Common myeloid progenitor, CD34-positive (primary cell): ENCODE data around the gene CCDC183.
A peak's percentile ranks its signal among the peaks of the same experiment; 100 is the strongest.
"Not testable (repeated sequence)": the region's sequence is repeated elsewhere in the genome, so short reads cannot be mapped to it uniquely, and the experiment has no call there.

Experiments
- CTCF ChIA-PET: fragments of 350-600 bp; sonication (Branson Sonifier 250); formaldehyde crosslinking; loops from one replicate; lab custom pipeline; 2021; ENCODE audit warnings: antibody characterized with exemption; lab: Charles Lee
- POLR2A ChIA-PET: fragments of 350-600 bp; sonication (Branson Sonifier 250); formaldehyde crosslinking; loops from one replicate; lab custom pipeline; 2021; ENCODE audit warnings: antibody characterized with exemption; lab: Charles Lee
- DNase-seq, 3 donors: peaks; one replicate each; pipeline versions ENCODE4 v3.0.0 to v3.0.0-alpha.2; 2013
- H3K27ac ChIP-seq, 2 experiments: 1 replicate in 1 of 2; 2 replicates in 1 of 2; pipeline ENCODE4 v1.7.0; 2013; ENCODE audit warnings: inconsistent platforms in 2 of 2, low read length in 2 of 2, mild to moderate bottlenecking in 2 of 2, low read depth in 1 of 2, moderate library complexity in 1 of 2; ENCODE audit not compliant: severe bottlenecking in 2 of 2, insufficient read depth in 1 of 2, poor library complexity in 1 of 2
- H3K27me3 ChIP-seq, 5 experiments: replicated peaks in 2 of 5; 1 replicate in 3 of 5; 2 replicates in 2 of 5; pipeline versions ENCODE4 v1.6.1 to v1.7.0; 2013; ENCODE audit warnings: low read length in 4 of 5, mild to moderate bottlenecking in 2 of 5, moderate library complexity in 2 of 5, inconsistent platforms in 1 of 5; ENCODE audit not compliant: insufficient read depth in 5 of 5, control insufficient read depth in 4 of 5
- H3K36me3 ChIP-seq, 4 experiments: 1 replicate in 2 of 4; 2 replicates in 2 of 4; pipeline versions ENCODE4 v1.6.1 to v1.7.0; 2013; ENCODE audit warnings: low read length in 3 of 4, control low read depth in 1 of 4, mild to moderate bottlenecking in 1 of 4; ENCODE audit not compliant: control insufficient read depth in 4 of 4, insufficient read depth in 4 of 4
- H3K4me1 ChIP-seq, 4 experiments: 1 replicate in 3 of 4; 2 replicates in 1 of 4; pipeline versions ENCODE4 v1.6.1 to v1.7.1; 2013; ENCODE audit warnings: low read length in 3 of 4, mild to moderate bottlenecking in 3 of 4, control low read depth in 1 of 4, inconsistent platforms in 1 of 4, moderate library complexity in 1 of 4; ENCODE audit not compliant: control insufficient read depth in 4 of 4, insufficient read depth in 4 of 4; ENCODE audit errors: control extremely low read depth in 1 of 4
- H3K4me3 ChIP-seq, 7 experiments: 1 replicate in 4 of 7; 2 replicates in 3 of 7; pipeline versions ENCODE4 v1.5.1 to v1.7.0; 2013; ENCODE audit warnings: mild to moderate bottlenecking in 7 of 7, low read length in 6 of 7, moderate library complexity in 6 of 7, inconsistent platforms in 2 of 7, low read depth in 2 of 7, control low read depth in 1 of 7; ENCODE audit not compliant: insufficient read depth in 4 of 7, control insufficient read depth in 1 of 7; ENCODE audit errors: extremely low read depth in 1 of 7
- H3K9me3 ChIP-seq, 5 experiments: 1 replicate in 4 of 5; 2 replicates in 1 of 5; pipeline versions ENCODE4 v1.6.1 to v1.7.1; 2013; ENCODE audit warnings: low read length in 4 of 5, mild to moderate bottlenecking in 2 of 5, inconsistent platforms in 1 of 5, low read depth in 1 of 5, moderate library complexity in 1 of 5; ENCODE audit not compliant: control insufficient read depth in 4 of 5, insufficient read depth in 2 of 5; ENCODE audit errors: control extremely low read depth in 1 of 5
- WGBS: methylation state at CpG from one replicate; pipeline ENCODE4 v1.1.5; 2013; ENCODE audit not compliant: insufficient coverage; 5-methylcytosine and 5-hydroxymethylcytosine counted together

Gene CCDC183

GRCh38 chr9:136760424-136760823 is 35.7 kb upstream of the CCDC183 start:
- Histone ChIP-seq H3K27ac (no peak overlapping the region), H3K4me3 (no peak overlapping the region), H3K36me3 (no peaks in the 10 kb centered on the region), H3K4me1 (peaks cover 0 to 9% (median 5%) of the 10 kb centered on the region in 4 experiments), H3K27me3 (no peaks in the 10 kb centered on the region), H3K9me3 (peaks cover 0 to 9% (median 0%) of the 10 kb centered on the region in 5 experiments)
- CTCF ChIA-PET, result interaction anchor here (0.7 to 4.7 kb wide), 9 partner anchors 9 to 31 kb away, joined by 3 to 22 read pairs (median 5); no protein-coding TSS in a partner anchor
- WGBS, result 89% methylated on average over 24 of the region's 25 CpGs
- POLR2A ChIA-PET, result no interaction called here
- DNase-seq, result no peak

DNA sequence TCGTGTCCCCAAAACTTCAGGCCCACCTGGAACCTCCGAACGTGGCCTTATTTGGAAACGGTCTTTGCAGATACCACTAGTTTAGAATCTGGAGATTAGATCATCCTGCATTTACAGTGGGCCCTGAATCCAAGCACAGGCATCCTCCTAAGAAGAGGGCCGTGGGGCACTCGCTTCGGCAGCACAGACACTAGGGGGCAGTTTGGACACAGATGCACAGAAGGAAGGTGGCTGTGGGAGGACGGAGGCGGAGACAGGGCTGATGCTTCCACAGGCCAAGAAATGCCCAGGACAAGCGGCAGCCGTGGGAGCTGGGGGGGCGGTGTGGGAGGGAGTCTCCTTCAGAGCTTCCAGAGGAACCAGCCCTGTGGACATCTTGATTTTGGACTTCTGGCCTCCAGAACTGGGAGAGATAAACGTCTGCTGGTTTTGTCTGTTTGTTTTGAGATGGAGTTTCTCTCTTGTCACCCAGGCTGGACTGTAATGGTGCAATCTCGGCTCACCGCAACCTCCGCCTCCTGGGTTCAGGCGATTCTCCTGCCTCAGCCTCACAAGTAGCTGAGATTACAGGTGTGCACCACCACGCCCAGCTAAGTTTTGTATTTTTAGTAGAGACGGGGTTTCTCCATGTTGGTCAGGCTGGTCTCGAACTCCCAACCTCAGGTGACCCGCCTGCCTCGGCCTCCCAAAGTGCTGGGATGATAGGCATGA is 35.1 kb upstream of the CCDC183 start:
- H3K36me3 ChIP-seq, H3K27me3 ChIP-seq, H3K4me3 ChIP-seq, POLR2A ChIA-PET, H3K9me3 ChIP-seq, H3K4me1 ChIP-seq, H3K27ac ChIP-seq: not testable (repeated sequence)
- peak; percentile 71 to 74 (median 72) for DNase-seq
- CTCF ChIA-PET, result interaction anchor here (1.1 to 4.7 kb wide), 8 partner anchors 12 to 32 kb away, joined by 3 to 22 read pairs (median 5); no protein-coding TSS in a partner anchor
- WGBS, result 56% methylated on average over 17 of the region's 22 CpGs

DNA sequence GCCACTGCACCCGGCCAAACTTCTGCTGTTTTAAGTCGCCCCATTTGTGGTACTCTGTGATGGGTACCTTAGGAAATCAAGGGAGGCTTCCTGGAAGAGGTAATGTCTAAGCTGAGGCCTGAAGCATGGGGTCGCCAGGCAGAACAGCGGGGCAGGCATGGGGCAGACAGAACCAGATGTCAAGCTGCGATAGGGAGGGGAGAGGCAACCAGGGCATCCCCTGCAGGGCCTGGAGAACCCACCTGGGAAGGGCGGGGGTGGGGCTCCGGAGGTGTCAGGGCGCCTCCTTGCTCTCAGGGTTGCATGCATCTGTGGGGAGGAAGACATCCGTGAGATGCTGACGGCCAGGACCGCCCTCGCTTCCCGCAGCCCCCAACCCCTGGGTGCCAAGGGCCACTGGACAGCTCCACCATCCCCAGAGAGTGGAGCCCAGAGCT is 34.6 kb upstream of the CCDC183 start:
- H3K36me3 ChIP-seq, result no peaks in the 10 kb centered on the region
- CTCF ChIA-PET, result interaction anchor here (1.1 to 4.7 kb wide), 7 partner anchors 12 to 32 kb away, joined by 3 to 22 read pairs (median 4); no protein-coding TSS in a partner anchor
- POLR2A ChIA-PET, result no interaction called here
- no peak overlapping the region for H3K27ac ChIP-seq
- H3K9me3 ChIP-seq, result no peaks in the 10 kb centered on the region
- WGBS, result 94% methylated on average over 13 of the region's 13 CpGs
- peaks cover 0 to 8% (median 5%) of the 10 kb centered on the region in 4 experiments for H3K4me1 ChIP-seq
- no peaks in the 10 kb centered on the region for H3K27me3 ChIP-seq
- H3K4me3 ChIP-seq, result no peak overlapping the region
- no peak for DNase-seq

DNA sequence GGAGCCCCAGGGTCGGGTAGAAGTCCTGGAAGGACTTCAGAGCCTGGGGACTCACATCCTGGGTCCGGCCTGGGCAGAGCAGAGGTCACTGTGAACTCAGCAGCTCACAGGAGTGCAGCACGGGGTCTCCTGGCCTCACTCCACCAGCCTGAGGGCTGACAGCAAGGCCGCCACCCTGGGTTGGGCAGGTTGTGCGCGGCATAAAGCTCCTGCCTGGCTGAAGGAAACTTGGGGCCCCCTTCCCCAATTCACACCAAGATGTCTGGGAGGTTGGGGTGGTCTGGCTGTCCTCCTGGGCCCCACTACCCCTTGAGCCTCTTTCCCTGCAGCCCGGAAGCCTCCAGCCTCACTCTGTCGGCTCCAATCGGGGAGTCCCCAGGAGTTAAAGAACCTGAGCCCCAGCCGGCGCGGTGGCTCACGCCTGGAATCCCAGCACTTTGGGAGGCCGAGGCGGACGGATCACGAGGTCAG is 33.9 kb upstream of the CCDC183 start:
- Histone ChIP-seq H3K36me3 (no peaks in the 10 kb centered on the region), H3K27ac (no peak overlapping the region), H3K4me1 (peaks cover 0 to 8% (median 5%) of the 10 kb centered on the region in 4 experiments), H3K4me3 (no peak overlapping the region), H3K27me3 (no peaks in the 10 kb centered on the region), H3K9me3 (no peaks in the 10 kb centered on the region)
- POLR2A ChIA-PET, result no interaction called here
- 96% methylated on average over 11 of the region's 17 CpGs for WGBS
- no peak for DNase-seq
- CTCF ChIA-PET, result interaction anchor here (1.1 to 4.7 kb wide), 5 partner anchors 12 to 33 kb away, joined by 3 to 22 read pairs (median 5); no protein-coding TSS in a partner anchor

DNA sequence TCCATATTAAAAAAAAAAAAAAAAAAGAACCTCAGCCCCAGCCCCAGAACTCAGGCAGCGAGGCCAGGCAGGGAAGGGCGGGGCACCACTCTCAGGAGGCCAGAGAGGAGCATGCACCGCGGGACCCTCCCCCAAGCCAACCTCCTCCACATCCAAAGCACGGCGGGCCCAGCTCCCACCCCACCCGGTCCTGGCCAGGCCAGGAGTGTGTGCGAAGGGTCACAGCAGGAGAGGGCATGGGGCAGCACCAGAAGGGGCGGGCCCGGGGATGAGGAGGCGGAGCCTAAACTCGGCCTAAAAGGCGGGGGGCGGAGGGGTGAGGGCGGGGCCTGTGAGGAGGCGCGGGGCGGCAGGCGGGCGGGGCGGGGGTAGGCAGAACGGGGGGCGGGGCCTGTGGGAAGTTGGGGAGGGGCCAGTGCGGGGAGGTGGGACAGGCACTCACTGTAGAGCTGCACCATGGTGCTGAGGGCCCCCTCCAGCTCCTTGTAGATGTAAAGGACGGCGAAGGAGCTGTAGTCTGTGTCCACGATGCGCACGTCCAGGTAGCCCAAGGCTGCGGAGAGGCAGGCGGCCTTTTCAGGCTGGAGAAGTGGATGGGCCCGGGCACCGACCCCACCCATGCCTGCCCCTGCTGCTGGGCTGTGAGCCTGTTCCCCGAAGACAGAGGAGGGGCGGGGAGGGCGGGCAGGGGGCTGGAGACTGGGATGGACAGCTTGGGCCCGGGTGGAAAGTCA is 33.1 kb upstream of the CCDC183 start:
- H3K27me3 ChIP-seq, result no peaks in the 10 kb centered on the region
- H3K36me3 ChIP-seq, result no peaks in the 10 kb centered on the region
- POLR2A ChIA-PET, result no interaction called here
- DNase-seq, result peak; percentile 75 to 84 (median 83)
- WGBS, result 34% methylated on average over 16 of the region's 37 CpGs
- peaks cover 0 to 8% (median 5%) of the 10 kb centered on the region in 4 experiments for H3K4me1 ChIP-seq
- peak overlapping the region in 2 of 7 experiments; percentile 19 to 28 for H3K4me3 ChIP-seq
- CTCF ChIA-PET, result interaction anchor here (1.1 to 1.8 kb wide), 6 partner anchors 9 to 34 kb away, joined by 3 to 6 read pairs (median 4); no protein-coding TSS in a partner anchor
- H3K27ac ChIP-seq, result no peak overlapping the region
- no peaks in the 10 kb centered on the region for H3K9me3 ChIP-seq

GRCh38 chr9:136763649-136764035 is 32.5 kb upstream of the CCDC183 start:
- 89% methylated on average over 14 of the region's 14 CpGs for WGBS
- POLR2A ChIA-PET, result no interaction called here

More at GRCh38 chr9:136763649-136764035, 32.5 kb upstream of the CCDC183 start:
- DNase-seq, result no peak
- CTCF ChIA-PET, result interaction anchor here (1.0 to 1.8 kb wide), 6 partner anchors 9 to 37 kb away, joined by 3 to 6 read pairs (median 4); no protein-coding TSS in a partner anchor
- Histone ChIP-seq H3K36me3 (no peaks in the 10 kb centered on the region), H3K9me3 (no peaks in the 10 kb centered on the region), H3K4me1 (peaks cover 0 to 8% (median 5%) of the 10 kb centered on the region in 4 experiments), H3K27me3 (no peaks in the 10 kb centered on the region), H3K27ac (no peak overlapping the region), H3K4me3 (peak overlapping the region in 1 of 7 experiments; percentile 19)
